Measurements from ENCODE around the gene MAGI2. TPM values are rescaled to one million over a fixed set of nuclear protein-coding genes. Genes with fewer than 3 reads are reported as not detected.

The MAGI2 gene
- total RNA-seq, 1 donor from 2014 or later, result 2.5 TPM

DNA sequence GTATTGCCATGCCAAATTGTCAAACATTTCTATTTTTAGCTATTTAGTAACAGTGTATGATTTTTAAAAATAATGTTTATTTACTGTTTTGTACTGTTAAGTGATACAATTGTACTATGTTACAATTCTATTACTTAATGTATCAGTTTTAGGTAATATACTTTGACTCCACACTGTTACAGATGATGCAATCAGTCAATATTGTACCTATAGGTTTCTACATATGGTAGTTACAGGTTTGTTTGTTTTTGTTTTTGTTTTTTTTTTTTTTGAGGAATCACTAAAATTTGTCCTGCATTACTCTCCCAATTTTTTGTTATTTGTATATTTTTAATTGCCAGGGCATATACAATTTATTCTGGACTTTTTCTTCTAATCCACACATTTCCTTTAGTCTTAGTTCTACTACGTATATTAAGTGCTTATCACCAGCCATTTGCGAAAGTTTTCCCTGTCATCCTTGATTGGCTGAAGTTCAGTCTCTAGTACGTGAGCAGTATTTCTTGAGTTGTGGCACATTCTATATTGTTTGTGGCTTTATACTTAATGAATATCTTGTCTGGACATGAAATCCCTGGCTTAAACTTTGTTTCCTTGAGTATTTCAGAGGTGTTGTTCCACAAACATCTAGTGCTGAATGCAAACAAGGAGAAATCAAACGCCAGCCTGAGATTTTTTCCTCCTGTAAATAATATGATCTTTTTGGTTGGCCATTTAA is 114.1 kb downstream of the MAGI2 start:
- no peak for DNase-seq (ENCODE audit: low read depth)
- Histone ChIP-seq H3K36me3 (ENCODE audit: control insufficient read depth, insufficient read depth, low read length) (no peaks in the 10 kb centered on the region), H3K4me3 (ENCODE audit: low read depth, low read length) (no peak overlapping the region), H3K27me3 (ENCODE audit: control insufficient read depth, insufficient read depth, low read length) (no peaks in the 10 kb centered on the region)
- TF ChIP-seq, protein P1, sequence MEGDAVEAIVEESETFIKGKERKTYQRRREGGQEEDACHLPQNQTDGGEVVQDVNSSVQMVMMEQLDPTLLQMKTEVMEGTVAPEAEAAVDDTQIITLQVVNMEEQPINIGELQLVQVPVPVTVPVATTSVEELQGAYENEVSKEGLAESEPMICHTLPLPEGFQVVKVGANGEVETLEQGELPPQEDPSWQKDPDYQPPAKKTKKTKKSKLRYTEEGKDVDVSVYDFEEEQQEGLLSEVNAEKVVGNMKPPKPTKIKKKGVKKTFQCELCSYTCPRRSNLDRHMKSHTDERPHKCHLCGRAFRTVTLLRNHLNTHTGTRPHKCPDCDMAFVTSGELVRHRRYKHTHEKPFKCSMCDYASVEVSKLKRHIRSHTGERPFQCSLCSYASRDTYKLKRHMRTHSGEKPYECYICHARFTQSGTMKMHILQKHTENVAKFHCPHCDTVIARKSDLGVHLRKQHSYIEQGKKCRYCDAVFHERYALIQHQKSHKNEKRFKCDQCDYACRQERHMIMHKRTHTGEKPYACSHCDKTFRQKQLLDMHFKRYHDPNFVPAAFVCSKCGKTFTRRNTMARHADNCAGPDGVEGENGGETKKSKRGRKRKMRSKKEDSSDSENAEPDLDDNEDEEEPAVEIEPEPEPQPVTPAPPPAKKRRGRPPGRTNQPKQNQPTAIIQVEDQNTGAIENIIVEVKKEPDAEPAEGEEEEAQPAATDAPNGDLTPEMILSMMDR (IDR thresholded peaks at IDR 0.05; ENCODE audit: insufficient read depth, low read length, poor library complexity, severe bottlenecking), result no peak

DNA sequence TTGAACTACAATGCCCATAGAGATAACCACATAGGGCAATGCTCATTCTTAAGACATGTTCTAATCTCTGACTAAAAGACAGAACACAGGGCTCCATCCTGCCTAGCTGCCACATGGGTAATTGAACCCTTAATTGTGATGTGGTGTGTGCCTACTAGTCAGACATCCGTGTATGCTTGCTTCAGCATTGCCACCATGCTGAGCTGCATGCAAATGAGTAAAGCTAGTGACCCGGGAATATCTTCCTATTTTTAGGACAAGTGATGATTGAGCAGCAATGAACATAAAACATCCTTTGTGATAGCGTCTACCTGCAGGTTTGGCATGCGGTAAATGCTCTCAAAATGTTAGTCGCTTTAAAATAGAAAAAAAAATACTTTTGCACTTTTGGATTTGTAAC is 115.8 kb downstream of the MAGI2 start:
- TF ChIP-seq, protein P1 (IDR thresholded peaks at IDR 0.05; ENCODE audit: insufficient read depth, low read length, poor library complexity, severe bottlenecking), result no peak
- Histone ChIP-seq H3K36me3 (ENCODE audit: control insufficient read depth, insufficient read depth, low read length) (no peaks in the 10 kb centered on the region), H3K27me3 (ENCODE audit: control insufficient read depth, insufficient read depth, low read length) (no peaks in the 10 kb centered on the region), H3K4me3 (ENCODE audit: low read depth, low read length) (no peak overlapping the region)
- DNase-seq (ENCODE audit: low read depth), result no peak

DNA sequence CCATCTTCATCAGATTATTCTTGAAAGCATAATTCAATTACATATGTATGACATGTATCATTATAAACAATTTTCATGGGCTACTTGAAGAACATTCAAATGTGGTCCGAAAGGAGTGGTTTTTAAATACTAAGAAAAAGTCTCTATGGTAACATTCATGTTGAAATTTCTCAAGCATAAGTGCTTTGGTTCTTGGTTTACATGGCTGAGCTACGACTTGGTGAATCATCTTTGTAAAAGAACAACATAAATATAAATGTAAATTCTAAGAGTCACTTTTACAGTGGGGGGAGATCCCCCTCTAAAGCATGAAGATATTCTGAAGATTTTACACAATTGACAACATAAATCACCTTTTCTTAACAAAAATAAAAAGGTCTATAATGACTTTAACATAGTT is 118.6 kb downstream of the MAGI2 start:
- Histone ChIP-seq H3K27me3 (ENCODE audit: control insufficient read depth, insufficient read depth, low read length) (no peaks in the 10 kb centered on the region), H3K36me3 (ENCODE audit: control insufficient read depth, insufficient read depth, low read length) (no peaks in the 10 kb centered on the region), H3K4me3 (ENCODE audit: low read depth, low read length) (no peak overlapping the region)
- no peak for DNase-seq (ENCODE audit: low read depth)
- TF ChIP-seq, protein P1 (IDR thresholded peaks at IDR 0.05; ENCODE audit: insufficient read depth, low read length, poor library complexity, severe bottlenecking), result no peak

DNA sequence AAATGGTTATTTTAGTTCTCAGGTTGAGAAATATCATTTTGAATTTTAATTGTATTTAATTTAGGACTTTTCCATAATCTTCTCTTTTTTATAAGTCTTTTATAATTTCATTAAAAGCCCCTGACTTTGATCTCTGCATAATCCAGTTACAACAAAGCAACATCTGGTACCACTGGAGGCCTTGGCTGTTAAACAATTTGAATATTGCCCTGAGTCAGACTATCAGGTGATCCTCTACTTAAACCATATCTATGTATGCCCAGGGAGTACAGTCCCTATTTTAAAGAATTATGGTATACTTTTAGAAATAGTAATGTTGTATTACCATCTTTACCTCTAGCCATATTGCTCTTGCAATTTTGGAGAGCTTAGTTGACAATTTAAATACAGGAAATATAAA is 119.1 kb downstream of the MAGI2 start:
- TF ChIP-seq, protein P1 (IDR thresholded peaks at IDR 0.05; ENCODE audit: insufficient read depth, low read length, poor library complexity, severe bottlenecking), result no peak
- H3K36me3 ChIP-seq (ENCODE audit: control insufficient read depth, insufficient read depth, low read length), result no peaks in the 10 kb centered on the region
- no peaks in the 10 kb centered on the region for H3K27me3 ChIP-seq (ENCODE audit: control insufficient read depth, insufficient read depth, low read length)
- no peak for DNase-seq (ENCODE audit: low read depth)
- no peak overlapping the region for H3K4me3 ChIP-seq (ENCODE audit: low read depth, low read length)

DNA sequence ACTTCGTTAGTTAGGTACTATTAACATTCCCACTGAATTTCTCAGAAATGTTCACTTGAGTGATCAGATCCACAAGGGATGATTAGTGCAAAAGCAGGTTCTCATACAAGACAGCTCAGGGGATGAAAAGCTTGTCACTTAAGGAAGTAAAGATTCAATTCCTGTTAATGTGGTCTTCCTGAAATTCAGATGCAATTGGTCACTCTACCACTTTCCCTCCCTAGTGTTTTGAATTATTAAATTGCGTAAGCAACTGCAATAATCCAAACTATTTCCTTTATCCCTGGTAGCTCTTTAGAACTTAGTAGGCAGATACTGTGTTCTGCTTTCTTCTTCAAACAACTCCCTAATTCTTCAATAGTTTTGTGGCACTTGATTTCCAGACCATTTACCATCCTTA is 121.4 kb downstream of the MAGI2 start:
- TF ChIP-seq, protein P1 (IDR thresholded peaks at IDR 0.05; ENCODE audit: insufficient read depth, low read length, poor library complexity, severe bottlenecking), result no peak
- DNase-seq (ENCODE audit: low read depth), result no peak
- H3K27me3 ChIP-seq (ENCODE audit: control insufficient read depth, insufficient read depth, low read length), result no peaks in the 10 kb centered on the region
- H3K4me3 ChIP-seq (ENCODE audit: low read depth, low read length), result no peak overlapping the region
- no peaks in the 10 kb centered on the region for H3K36me3 ChIP-seq (ENCODE audit: control insufficient read depth, insufficient read depth, low read length)

DNA sequence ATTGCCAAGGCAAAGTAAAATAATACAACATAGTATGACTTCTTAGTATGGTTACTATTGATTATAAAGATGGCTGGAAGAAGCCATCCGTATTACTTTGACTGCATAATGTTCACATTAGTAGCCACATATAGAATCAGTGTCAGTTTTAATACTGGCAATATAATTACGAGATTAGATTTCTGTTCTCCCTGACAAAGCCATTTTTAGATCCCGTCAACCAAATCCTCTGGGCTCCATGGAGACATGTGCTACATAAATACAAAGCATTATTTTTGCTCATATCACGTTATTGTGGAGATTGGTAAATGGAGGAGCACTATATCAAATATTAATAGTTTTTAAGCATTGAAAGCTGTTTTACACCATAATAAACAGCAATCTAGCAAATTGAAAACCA is 124.0 kb downstream of the MAGI2 start:
- Histone ChIP-seq H3K36me3 (ENCODE audit: control insufficient read depth, insufficient read depth, low read length) (no peaks in the 10 kb centered on the region), H3K27me3 (ENCODE audit: control insufficient read depth, insufficient read depth, low read length) (no peaks in the 10 kb centered on the region), H3K4me3 (ENCODE audit: low read depth, low read length) (no peak overlapping the region)
- no peak for DNase-seq (ENCODE audit: low read depth)
- TF ChIP-seq, protein P1 (IDR thresholded peaks at IDR 0.05; ENCODE audit: insufficient read depth, low read length, poor library complexity, severe bottlenecking), result no peak

Measured in kidney epithelial cell (primary cell).